Fibroblast of upper back skin (primary cell): ENCODE results near the gene PTGIR.
"Not testable (repeated sequence)": the region's sequence is repeated elsewhere in the genome, so short reads cannot be mapped to it uniquely, and the experiment has no call there.

Experiments
- DNase-seq: peaks from one replicate; pipeline ENCODE4 v3.0.0-alpha.2; 2013

The PTGIR gene

GRCh38 chr19:46637224-46637623 lies 12.3 kb upstream of the PTGIR start:
- no peak for DNase-seq

GRCh38 chr19:46635920-46636761 lies 11.3 kb upstream of the PTGIR start, which contains the start of gene GNG8:
TSS of gene GNG8 (minus strand) at chr19:46636202. CDS start at chr19:46634682, 1,520 bp downstream.
- DNase-seq = no peak

- no peak for DNase-seq
Measured at GRCh38 chr19:46634656-46635218, 9.8 kb upstream of the PTGIR start.

GRCh38 chr19:46634045-46634655 lies 9.3 kb upstream of the PTGIR start:
- peak; percentile 84 for DNase-seq

- DNase-seq = no peak
Measured at GRCh38 chr19:46633130-46633529, 8.2 kb upstream of the PTGIR start.

GRCh38 chr19:46631481-46631880 lies 6.6 kb upstream of the PTGIR start:
- peak; percentile 80 for DNase-seq

GRCh38 chr19:46630586-46631205 lies 5.8 kb upstream of the PTGIR start:
- DNase-seq = no peak

GRCh38 chr19:46629546-46630025 lies 4.7 kb upstream of the PTGIR start:
- DNase-seq = no peak

- DNase-seq = not testable (repeated sequence)
Measured at GRCh38 chr19:46628970-46629369, 4.1 kb upstream of the PTGIR start.

GRCh38 chr19:46626446-46626845 lies 1.6 kb upstream of the PTGIR start:
- DNase-seq = no peak

GRCh38 chr19:46625731-46626130 lies 842 bp upstream of the PTGIR start:
- DNase-seq = no peak

GRCh38 chr19:46623915-46624502 lies 880 bp downstream of the PTGIR start:
- DNase-seq = no peak

GRCh38 chr19:46622118-46622446 lies 2.8 kb downstream of the PTGIR start:
- no peak for DNase-seq

- DNase-seq = no peak
Measured at GRCh38 chr19:46621191-46622117, 3.4 kb downstream of the PTGIR start.

GRCh38 chr19:46620716-46621115 lies 4.2 kb downstream of the PTGIR start:
- DNase-seq = peak; percentile 76

GRCh38 chr19:46620267-46620666 lies 4.6 kb downstream of the PTGIR start:
- DNase-seq = no peak

- DNase-seq = no peak
Measured at GRCh38 chr19:46618670-46619231, 6.1 kb downstream of the PTGIR start.

- DNase-seq = no peak
Measured at GRCh38 chr19:46617601-46618000, 7.3 kb downstream of the PTGIR start.

- DNase-seq = peak; percentile 71
Measured at GRCh38 chr19:46616631-46617322, 8.1 kb downstream of the PTGIR start.

GRCh38 chr19:46615966-46616365 lies 8.9 kb downstream of the PTGIR start:
- DNase-seq = no peak
